SK-N-SH treated with all-trans-retinoic acid at 6 μM for 48 hours (cell line): Measurements from ENCODE around the gene OR10D3.

Source experiments
- ARNTL ChIP-seq: fragments of 450-650 bp; formaldehyde crosslinking; IDR thresholded peaks from 2 replicates; pipeline ENCODE4 v1.5.0; 2020; ENCODE audit warnings: low read depth, mild to moderate bottlenecking, moderate library complexity, borderline replicate concordance
- BACH2 ChIP-seq: fragments of 250-450 bp; sonication (Bioruptor Pico); IDR thresholded peaks from 2 replicates; pipeline ENCODE4 v1.9.0; 2021; ENCODE audit warnings: mild to moderate bottlenecking, borderline replicate concordance
- PPARA ChIP-seq: fragments of 250-450 bp; sonication (Bioruptor Pico); IDR thresholded peaks from 2 replicates; pipeline ENCODE4 v1.5.0; 2020; ENCODE audit warnings: mild to moderate bottlenecking, borderline replicate concordance
- RARB ChIP-seq: fragments of 250-450 bp; sonication (Bioruptor Pico); IDR thresholded peaks from 2 replicates; pipeline ENCODE4 v1.8.0; 2021; ENCODE audit warnings: mild to moderate bottlenecking, moderate library complexity
- SNAI2 ChIP-seq: fragments of 250-450 bp; sonication (Bioruptor Pico); IDR thresholded peaks from 2 replicates; pipeline ENCODE4 v1.5.0; 2020; ENCODE audit warnings: mild to moderate bottlenecking, moderate library complexity
- TCF4 ChIP-seq: fragments of 250-450 bp; sonication (Bioruptor Pico); IDR thresholded peaks from 2 replicates; pipeline ENCODE4 v1.8.0; 2021; ENCODE audit warnings: mild to moderate bottlenecking, moderate library complexity, borderline replicate concordance
- ZFP3 ChIP-seq: fragments of 250-450 bp; sonication (Bioruptor Pico); IDR thresholded peaks from 2 replicates; pipeline ENCODE4 v1.5.0; 2020; ENCODE audit warnings: mild to moderate bottlenecking, moderate library complexity
- ZFP30 ChIP-seq: fragments of 450-650 bp; formaldehyde crosslinking; IDR thresholded peaks from 2 replicates; pipeline ENCODE4 v1.5.0; 2022; ENCODE audit warnings: mild to moderate bottlenecking, moderate library complexity
- ZNF565 ChIP-seq: fragments of 450-650 bp; formaldehyde crosslinking; conservative IDR thresholded peaks from 2 replicates; pipeline ENCODE4 v1.5.0; 2020; ENCODE audit warnings: low read depth, mild to moderate bottlenecking, moderate library complexity
- ZNF70 ChIP-seq: fragments of 450-650 bp; formaldehyde crosslinking; IDR thresholded peaks from 2 replicates; pipeline ENCODE4 v1.5.0; 2020; ENCODE audit warnings: mild to moderate bottlenecking, moderate library complexity
- ZNF8 ChIP-seq: fragments of 450-650 bp; formaldehyde crosslinking; IDR thresholded peaks from 2 replicates; pipeline ENCODE4 v1.5.0; 2020; ENCODE audit warnings: mild to moderate bottlenecking, moderate library complexity
- TF ChIP-seq, protein P1 (sequence below): fragments of 250-450 bp; sonication (Bioruptor Pico); IDR thresholded peaks from 2 replicates; pipeline ENCODE4 v1.5.1; 2021; ENCODE audit warnings: mild to moderate bottlenecking, moderate library complexity
- TF ChIP-seq, protein P2 (sequence below): fragments of 250-450 bp; sonication (Bioruptor Pico); IDR thresholded peaks from 2 replicates; pipeline ENCODE4 v1.5.0; 2020; ENCODE audit warnings: mild to moderate bottlenecking, moderate library complexity

DNA sequence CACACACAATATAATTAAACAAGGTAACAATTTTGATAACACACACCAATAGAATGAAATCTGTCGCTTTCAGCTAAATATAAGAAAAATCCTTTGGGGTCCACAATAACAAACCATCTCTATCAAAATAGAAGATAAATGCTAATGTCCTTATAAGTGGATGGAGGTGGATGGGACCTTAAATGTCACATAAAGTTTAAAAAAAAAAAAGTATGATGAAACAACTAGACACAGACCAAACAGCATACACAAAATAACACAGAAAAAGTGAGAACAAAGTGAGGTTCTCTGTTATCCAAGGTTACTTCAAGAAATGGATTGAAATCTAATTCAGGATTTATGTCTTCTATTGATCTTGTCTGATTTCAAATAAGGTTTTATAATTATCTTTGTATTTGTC is 10.5 kb upstream of the OR10D3 start:
- TF ChIP-seq ZNF70 (CRISPR knock-in tag): no peak
- no peak for TF ChIP-seq RARB (CRISPR knock-in tag)
- TF ChIP-seq BACH2: no peak
- TF ChIP-seq ARNTL (CRISPR knock-in tag): no peak
- TF ChIP-seq TCF4 (CRISPR knock-in tag): no peak
- TF ChIP-seq SNAI2 (CRISPR knock-in tag): no peak
- TF ChIP-seq, protein P1, sequence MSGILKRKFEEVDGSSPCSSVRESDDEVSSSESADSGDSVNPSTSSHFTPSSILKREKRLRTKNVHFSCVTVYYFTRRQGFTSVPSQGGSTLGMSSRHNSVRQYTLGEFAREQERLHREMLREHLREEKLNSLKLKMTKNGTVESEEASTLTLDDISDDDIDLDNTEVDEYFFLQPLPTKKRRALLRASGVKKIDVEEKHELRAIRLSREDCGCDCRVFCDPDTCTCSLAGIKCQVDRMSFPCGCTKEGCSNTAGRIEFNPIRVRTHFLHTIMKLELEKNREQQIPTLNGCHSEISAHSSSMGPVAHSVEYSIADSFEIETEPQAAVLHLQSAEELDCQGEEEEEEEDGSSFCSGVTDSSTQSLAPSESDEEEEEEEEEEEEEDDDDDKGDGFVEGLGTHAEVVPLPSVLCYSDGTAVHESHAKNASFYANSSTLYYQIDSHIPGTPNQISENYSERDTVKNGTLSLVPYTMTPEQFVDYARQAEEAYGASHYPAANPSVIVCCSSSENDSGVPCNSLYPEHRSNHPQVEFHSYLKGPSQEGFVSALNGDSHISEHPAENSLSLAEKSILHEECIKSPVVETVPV (CRISPR knock-in tag): no peak
- no peak for TF ChIP-seq ZNF565 (CRISPR knock-in tag)
- TF ChIP-seq, protein P2, sequence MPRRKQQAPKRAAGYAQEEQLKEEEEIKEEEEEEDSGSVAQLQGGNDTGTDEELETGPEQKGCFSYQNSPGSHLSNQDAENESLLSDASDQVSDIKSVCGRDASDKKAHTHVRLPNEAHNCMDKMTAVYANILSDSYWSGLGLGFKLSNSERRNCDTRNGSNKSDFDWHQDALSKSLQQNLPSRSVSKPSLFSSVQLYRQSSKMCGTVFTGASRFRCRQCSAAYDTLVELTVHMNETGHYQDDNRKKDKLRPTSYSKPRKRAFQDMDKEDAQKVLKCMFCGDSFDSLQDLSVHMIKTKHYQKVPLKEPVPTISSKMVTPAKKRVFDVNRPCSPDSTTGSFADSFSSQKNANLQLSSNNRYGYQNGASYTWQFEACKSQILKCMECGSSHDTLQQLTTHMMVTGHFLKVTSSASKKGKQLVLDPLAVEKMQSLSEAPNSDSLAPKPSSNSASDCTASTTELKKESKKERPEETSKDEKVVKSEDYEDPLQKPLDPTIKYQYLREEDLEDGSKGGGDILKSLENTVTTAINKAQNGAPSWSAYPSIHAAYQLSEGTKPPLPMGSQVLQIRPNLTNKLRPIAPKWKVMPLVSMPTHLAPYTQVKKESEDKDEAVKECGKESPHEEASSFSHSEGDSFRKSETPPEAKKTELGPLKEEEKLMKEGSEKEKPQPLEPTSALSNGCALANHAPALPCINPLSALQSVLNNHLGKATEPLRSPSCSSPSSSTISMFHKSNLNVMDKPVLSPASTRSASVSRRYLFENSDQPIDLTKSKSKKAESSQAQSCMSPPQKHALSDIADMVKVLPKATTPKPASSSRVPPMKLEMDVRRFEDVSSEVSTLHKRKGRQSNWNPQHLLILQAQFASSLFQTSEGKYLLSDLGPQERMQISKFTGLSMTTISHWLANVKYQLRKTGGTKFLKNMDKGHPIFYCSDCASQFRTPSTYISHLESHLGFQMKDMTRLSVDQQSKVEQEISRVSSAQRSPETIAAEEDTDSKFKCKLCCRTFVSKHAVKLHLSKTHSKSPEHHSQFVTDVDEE: no peak
- TF ChIP-seq ZFP3: no peak
- TF ChIP-seq ZFP30 (CRISPR knock-in tag): no peak
- TF ChIP-seq ZNF8 (CRISPR knock-in tag): no peak
- TF ChIP-seq PPARA: no peak
